ENCODE data around the gene USP34.

DNA sequence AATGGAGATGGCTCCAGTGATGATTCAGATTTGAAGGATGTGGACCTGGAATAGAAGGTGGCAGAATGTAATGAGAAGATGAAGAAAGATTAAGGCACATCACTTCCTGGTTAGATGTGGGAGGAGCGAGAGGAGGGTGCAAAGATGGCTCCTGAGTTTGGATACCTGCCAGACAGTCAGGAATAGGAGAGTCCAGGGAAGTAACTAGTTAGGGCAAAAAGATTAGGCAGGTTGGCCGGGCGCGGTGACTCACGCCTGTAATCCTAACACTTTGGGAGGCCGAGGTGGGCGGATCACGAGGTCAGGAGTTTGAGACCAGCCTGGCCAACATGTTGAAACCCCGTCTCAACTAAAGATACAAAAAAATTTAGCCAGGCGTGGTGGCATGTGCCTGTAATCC lies 303.3 kb downstream of the USP34 start:
- TF ChIP-seq CREB1 (IDR thresholded peaks at IDR 0.05; ENCODE audit: low read depth) (no peak), ZBTB7A (IDR thresholded peaks at IDR 0.05; ENCODE audit: low read depth) (no peak)
- TF ChIP-seq, protein P1, sequence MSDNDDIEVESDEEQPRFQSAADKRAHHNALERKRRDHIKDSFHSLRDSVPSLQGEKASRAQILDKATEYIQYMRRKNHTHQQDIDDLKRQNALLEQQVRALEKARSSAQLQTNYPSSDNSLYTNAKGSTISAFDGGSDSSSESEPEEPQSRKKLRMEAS (IDR thresholded peaks at IDR 0.05) = no peak

Data from Ishikawa (cell line).